Astrocyte of the cerebellum (primary cell): ENCODE measurements around the gene PRCP.

Experiments
- DNase-seq: peaks from one replicate; pipeline ENCODE4 v3.0.0-alpha.2; 2011; ENCODE audit warnings: low read depth
- H3K4me3 ChIP-seq: 2 replicates; pipeline ENCODE4 v1.5.1; 2011; ENCODE audit warnings: mild to moderate bottlenecking, low read depth, low read length, moderate library complexity
- in situ Hi-C: cut with HindIII; loops from 2 replicates; pipeline ENCODE4 v1.10.0; 2017; ENCODE audit warnings: low sequenced_read_pairs
- TF ChIP-seq, protein P1 (sequence below): IDR thresholded peaks from 2 replicates; pipeline ENCODE4 v1.5.1; 2012; ENCODE audit warnings: low read length, low read depth, moderate library complexity, mild to moderate bottlenecking; ENCODE audit errors: missing control alignments

Gene PRCP

DNA sequence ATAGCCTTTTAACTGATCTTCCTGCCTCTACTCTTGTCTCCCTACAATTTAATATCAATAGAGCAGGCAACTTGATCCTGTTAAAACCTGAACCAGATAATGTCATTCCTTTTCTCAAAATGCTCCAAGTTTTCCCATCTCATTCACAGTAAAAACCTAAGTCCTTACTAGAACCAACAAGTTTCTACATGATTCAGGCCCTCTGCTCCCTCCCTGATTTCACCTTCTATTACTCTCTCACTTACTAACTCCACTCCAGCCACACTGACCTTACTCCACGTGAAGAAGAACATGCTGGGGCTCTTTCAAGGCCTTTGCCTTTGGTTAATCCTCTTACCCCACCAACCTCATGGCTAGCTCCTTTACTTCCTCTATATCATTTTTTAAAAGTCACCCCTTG lies 71.1 kb downstream of the PRCP start:
- DNase-seq, result no peak
- TF ChIP-seq, protein P1, sequence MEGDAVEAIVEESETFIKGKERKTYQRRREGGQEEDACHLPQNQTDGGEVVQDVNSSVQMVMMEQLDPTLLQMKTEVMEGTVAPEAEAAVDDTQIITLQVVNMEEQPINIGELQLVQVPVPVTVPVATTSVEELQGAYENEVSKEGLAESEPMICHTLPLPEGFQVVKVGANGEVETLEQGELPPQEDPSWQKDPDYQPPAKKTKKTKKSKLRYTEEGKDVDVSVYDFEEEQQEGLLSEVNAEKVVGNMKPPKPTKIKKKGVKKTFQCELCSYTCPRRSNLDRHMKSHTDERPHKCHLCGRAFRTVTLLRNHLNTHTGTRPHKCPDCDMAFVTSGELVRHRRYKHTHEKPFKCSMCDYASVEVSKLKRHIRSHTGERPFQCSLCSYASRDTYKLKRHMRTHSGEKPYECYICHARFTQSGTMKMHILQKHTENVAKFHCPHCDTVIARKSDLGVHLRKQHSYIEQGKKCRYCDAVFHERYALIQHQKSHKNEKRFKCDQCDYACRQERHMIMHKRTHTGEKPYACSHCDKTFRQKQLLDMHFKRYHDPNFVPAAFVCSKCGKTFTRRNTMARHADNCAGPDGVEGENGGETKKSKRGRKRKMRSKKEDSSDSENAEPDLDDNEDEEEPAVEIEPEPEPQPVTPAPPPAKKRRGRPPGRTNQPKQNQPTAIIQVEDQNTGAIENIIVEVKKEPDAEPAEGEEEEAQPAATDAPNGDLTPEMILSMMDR, result no peak
- in situ Hi-C loops, result no loop called here
- no peak overlapping the region for H3K4me3 ChIP-seq

GRCh38 chr11:82828472-82828871 lies 71.8 kb downstream of the PRCP start:
- TF ChIP-seq, protein P1, result no peak
- no peak for DNase-seq
- no peak overlapping the region for H3K4me3 ChIP-seq
- in situ Hi-C loops, result no loop called here

DNA sequence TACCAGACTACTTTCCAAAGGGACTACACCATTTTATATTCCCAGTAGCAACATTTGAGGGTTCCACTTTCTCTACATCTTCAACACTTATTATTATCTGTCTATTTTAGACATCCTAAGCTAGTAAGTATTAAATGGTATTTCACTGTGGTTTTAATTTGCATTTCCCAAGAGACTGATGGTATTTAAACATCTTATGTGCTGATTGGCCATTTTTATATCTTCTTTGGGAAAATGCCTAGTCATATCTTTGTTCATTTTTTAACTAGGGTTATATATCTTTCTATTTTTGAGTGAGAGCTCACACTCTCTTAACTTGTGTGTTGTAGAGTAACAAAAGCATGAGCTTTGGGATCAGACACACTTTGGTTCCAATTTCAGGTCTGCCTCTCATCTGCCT lies 73.7 kb downstream of the PRCP start:
- TF ChIP-seq, protein P1, result no peak
- in situ Hi-C loops, result no loop called here
- no peak overlapping the region for H3K4me3 ChIP-seq
- no peak for DNase-seq

- no peak for DNase-seq
- TF ChIP-seq, protein P1, result no peak
- in situ Hi-C loops, result no loop called here
- no peak overlapping the region for H3K4me3 ChIP-seq
Measured at GRCh38 chr11:82823647-82824619, 76.3 kb downstream of the PRCP start.

DNA sequence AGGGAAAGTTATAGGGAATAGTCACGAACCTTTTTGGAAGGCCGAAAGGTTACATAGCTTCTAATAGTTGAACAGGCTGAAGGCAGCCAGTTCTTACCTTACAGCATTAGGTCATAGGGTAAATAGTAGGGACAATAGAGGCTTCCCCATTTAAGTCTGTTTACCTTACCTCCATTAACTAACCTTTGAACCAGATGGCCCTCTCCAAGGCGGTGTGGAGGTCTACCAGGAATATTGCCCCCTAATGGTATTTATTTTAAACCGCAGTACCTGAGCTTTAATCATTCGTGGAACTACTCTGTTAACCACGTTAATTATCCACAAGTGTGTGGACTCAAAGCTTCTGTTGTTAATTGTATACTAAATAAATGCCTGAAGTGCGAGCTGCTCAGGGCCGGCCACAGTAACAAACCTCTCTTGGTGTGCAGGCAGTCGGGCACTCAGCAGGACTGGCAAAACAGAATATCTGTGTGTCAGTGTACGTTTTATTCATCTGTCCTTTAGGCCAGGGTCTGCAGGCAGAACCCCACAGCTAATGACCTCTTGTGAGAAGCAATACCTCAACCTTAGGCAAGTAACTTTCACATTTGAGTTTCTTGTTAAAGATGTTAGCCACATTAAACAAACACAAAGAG lies 81.7 kb downstream of the PRCP start:
- H3K4me3 ChIP-seq, result no peak overlapping the region
- in situ Hi-C loops, result no loop called here
- TF ChIP-seq, protein P1, result no peak
- no peak for DNase-seq

- H3K4me3 ChIP-seq, result no peak overlapping the region
- DNase-seq, result no peak
- TF ChIP-seq, protein P1, result no peak
- in situ Hi-C loops, result no loop called here
Measured at GRCh38 chr11:82815406-82815805, 84.8 kb downstream of the PRCP start.
